OCI-LY3 (cell line): Measurements from ENCODE around the gene SLC9A8.

Experiments
- H2AFZ ChIP-seq: fragments of 200-600, 300-600 bp; shearing (Covaris generic); 2 replicates; pipeline ENCODE4 v1.6.0; 2014; ENCODE audit warnings: antibody characterized with exemption, low read depth, low read length
- H3K27ac ChIP-seq: fragments of 200-600, 300-600 bp; sonication (generic); 2 replicates; pipeline ENCODE4 v1.5.1; 2014; ENCODE audit warnings: mild to moderate bottlenecking, low read length, moderate library complexity, mixed read lengths
- H3K27me3 ChIP-seq: fragments of 200-600, 300-600 bp; sonication (generic); 2 replicates; pipeline ENCODE4 v1.6.1; 2014; ENCODE audit warnings: low read depth, low read length, mixed read lengths
- H3K36me3 ChIP-seq: fragments of 200-600, 300-600 bp; sonication (generic); replicated peaks from 2 replicates; pipeline ENCODE3; 2014; ENCODE audit warnings: low read depth, low read length, mixed read lengths
- H3K4me1 ChIP-seq: fragments of 300-600, 200-600 bp; sonication (generic); 2 replicates; pipeline ENCODE4 v1.6.1; 2014; ENCODE audit warnings: low read length, mixed read lengths
- H3K4me2 ChIP-seq: fragments of 200-600, 300-600 bp; sonication (generic); 2 replicates; pipeline ENCODE4 v1.6.1; 2014; ENCODE audit warnings: low read length, mixed read lengths
- H3K4me3 ChIP-seq: fragments of 300-600, 200-600 bp; sonication (generic); 2 replicates; pipeline ENCODE4 v1.5.1; 2014; ENCODE audit warnings: antibody characterized with exemption, mild to moderate bottlenecking, low read length, moderate library complexity
- H3K79me2 ChIP-seq: fragments of 300-600, 200-600 bp; shearing (Covaris generic); 2 replicates; pipeline ENCODE4 v1.6.1; 2014; ENCODE audit warnings: mild to moderate bottlenecking, low read length, mixed read lengths
- H3K9ac ChIP-seq: fragments of 300-600, 200-600 bp; shearing (Covaris generic); 2 replicates; pipeline ENCODE4 v1.6.0; 2014; ENCODE audit warnings: mild to moderate bottlenecking, low read length, moderate library complexity
- H3K9me3 ChIP-seq: fragments of 200-600, 300-600 bp; shearing (Covaris generic); 2 replicates; pipeline ENCODE4 v1.6.1; 2014; ENCODE audit warnings: low read length, mixed read lengths; ENCODE audit not compliant: insufficient read depth
- H4K20me1 ChIP-seq: fragments of 200-600, 300-600 bp; sonication (generic); 2 replicates; pipeline ENCODE4 v1.6.1; 2016; ENCODE audit warnings: low read length, mixed read lengths; ENCODE audit not compliant: insufficient read depth
- EZH2phosphoT487 ChIP-seq: fragments of 200-600 bp; shearing (Covaris generic); IDR thresholded peaks from 2 replicates; pipeline ENCODE4 v1.6.1; 2018; ENCODE audit warnings: antibody characterized with exemption, mixed run types, low read depth
- TF ChIP-seq, protein P1 (sequence below): fragments of 200-600, 300-600 bp; sonication (generic); IDR thresholded peaks from 2 replicates; pipeline ENCODE4 v1.5.1; 2014; ENCODE audit warnings: antibody characterized with exemption, low read length, low read depth

SLC9A8 gene

DNA sequence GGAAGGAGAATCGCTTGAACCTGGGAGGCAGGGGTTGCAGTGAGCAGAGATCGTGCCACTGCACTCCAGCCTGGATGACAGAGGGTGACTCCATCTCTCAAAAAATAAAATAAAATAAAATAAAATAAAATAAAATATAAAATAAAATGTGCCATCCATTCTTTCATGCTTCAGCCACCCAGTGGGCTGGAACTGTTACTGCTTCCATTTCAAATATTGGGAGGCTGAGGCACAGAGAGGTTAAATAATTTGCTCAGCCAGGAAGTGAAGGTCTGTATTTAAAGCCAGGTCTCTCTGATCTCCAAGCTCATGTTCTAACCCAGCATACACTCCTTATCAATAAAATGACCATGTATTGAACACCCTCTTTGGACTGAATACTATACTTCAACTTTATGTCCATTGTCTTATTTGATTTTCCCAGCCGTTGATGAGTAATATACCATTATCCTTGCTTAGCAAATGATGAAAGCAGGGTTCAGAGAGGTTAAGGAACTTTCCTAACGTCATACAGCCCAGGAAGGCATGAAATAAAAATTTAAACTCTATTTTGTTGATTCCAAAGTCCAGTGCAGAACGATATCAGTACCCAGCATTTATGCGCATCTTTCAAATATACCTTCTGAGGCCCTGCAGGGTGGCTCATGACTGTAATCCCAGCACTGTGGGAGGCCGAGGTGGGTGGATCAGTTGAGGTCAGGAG, 25.8 kb upstream of the SLC9A8 start:
- H3K9me3 ChIP-seq: no peaks in the 10 kb centered on the region
- peak overlapping the region; percentile 65 for H3K9ac ChIP-seq
- no peaks in the 10 kb centered on the region for H3K27me3 ChIP-seq
- TF ChIP-seq, protein P1, sequence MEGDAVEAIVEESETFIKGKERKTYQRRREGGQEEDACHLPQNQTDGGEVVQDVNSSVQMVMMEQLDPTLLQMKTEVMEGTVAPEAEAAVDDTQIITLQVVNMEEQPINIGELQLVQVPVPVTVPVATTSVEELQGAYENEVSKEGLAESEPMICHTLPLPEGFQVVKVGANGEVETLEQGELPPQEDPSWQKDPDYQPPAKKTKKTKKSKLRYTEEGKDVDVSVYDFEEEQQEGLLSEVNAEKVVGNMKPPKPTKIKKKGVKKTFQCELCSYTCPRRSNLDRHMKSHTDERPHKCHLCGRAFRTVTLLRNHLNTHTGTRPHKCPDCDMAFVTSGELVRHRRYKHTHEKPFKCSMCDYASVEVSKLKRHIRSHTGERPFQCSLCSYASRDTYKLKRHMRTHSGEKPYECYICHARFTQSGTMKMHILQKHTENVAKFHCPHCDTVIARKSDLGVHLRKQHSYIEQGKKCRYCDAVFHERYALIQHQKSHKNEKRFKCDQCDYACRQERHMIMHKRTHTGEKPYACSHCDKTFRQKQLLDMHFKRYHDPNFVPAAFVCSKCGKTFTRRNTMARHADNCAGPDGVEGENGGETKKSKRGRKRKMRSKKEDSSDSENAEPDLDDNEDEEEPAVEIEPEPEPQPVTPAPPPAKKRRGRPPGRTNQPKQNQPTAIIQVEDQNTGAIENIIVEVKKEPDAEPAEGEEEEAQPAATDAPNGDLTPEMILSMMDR: peak; percentile 35; the same call in 1 of the 2 replicates
- no peak for TF ChIP-seq EZH2phosphoT487
- peaks cover 69% of the 10 kb centered on the region for H3K4me1 ChIP-seq
- H3K79me2 ChIP-seq: no peaks in the 10 kb centered on the region
- peak overlapping the region; percentile 69 for H3K4me2 ChIP-seq
- H3K4me3 ChIP-seq: peak overlapping the region; percentile 57
- H4K20me1 ChIP-seq: no peaks in the 10 kb centered on the region
- H2AFZ ChIP-seq: peak overlapping the region; percentile 33; the same call in 1 of the 2 replicates
- no peaks in the 10 kb centered on the region for H3K36me3 ChIP-seq
- H3K27ac ChIP-seq: peak overlapping the region; percentile 85

- TF ChIP-seq, protein P1: no peak
- Histone ChIP-seq H3K9ac (peak overlapping the region; percentile 65; the same call in 1 of the 2 replicates), H3K4me1 (peaks cover 73% of the 10 kb centered on the region), H3K4me3 (peak overlapping the region; percentile 57; the same call in 1 of the 2 replicates), H3K4me2 (peak overlapping the region; percentile 69; the same call in 1 of the 2 replicates), H3K27me3 (no peaks in the 10 kb centered on the region), H3K27ac (peak overlapping the region; percentile 85), H2AFZ (no peak overlapping the region), H3K9me3 (no peaks in the 10 kb centered on the region), H4K20me1 (no peaks in the 10 kb centered on the region), H3K36me3 (no peaks in the 10 kb centered on the region), H3K79me2 (no peaks in the 10 kb centered on the region)
Measured at GRCh38 chr20:49787371-49788357, 25.0 kb upstream of the SLC9A8 start.

- Histone ChIP-seq H3K36me3 (no peaks in the 10 kb centered on the region), H3K9ac (peak overlapping the region; percentile 18; the same call in 1 of the 2 replicates), H2AFZ (peak overlapping the region; percentile 41; the same call in 1 of the 2 replicates), H3K9me3 (no peaks in the 10 kb centered on the region), H3K79me2 (no peaks in the 10 kb centered on the region), H3K4me1 (peaks cover 92% of the 10 kb centered on the region), H3K4me2 (peak overlapping the region; percentile 20), H3K27ac (peak overlapping the region; percentile 30; the same call in 1 of the 2 replicates), H4K20me1 (no peaks in the 10 kb centered on the region), H3K27me3 (no peaks in the 10 kb centered on the region), H3K4me3 (no peak overlapping the region)
- TF ChIP-seq, protein P1: no peak
- no peak for TF ChIP-seq EZH2phosphoT487
Measured at GRCh38 chr20:49790077-49790798, 22.4 kb upstream of the SLC9A8 start.
